Panc1 (cell line): ENCODE results near the gene AMBRA1. TPM values are rescaled to one million over a fixed set of nuclear protein-coding genes. Genes with fewer than 3 reads are reported as not detected.
A peak's percentile ranks its signal among the peaks of the same experiment; 100 is the strongest.

Experiments
- ATAC-seq: fragments of 200-7000 bp; cut with Tn5 transposase; 2 replicates; pipeline ENCODE4 v1.9.1; 2020; ENCODE audit warnings: mild to moderate bottlenecking, moderate library complexity
- BruUV-seq: library from RNA; stranded (reverse); fragments of 400-500 nt; replicated peaks from 2 replicates; lab custom pipeline; 2021; lab: Mats Ljungman, UMichigan
- CTCF ChIA-PET: fragments of 300-600 bp; sonication (Branson Sonifier 250); formaldehyde crosslinking; loops from one replicate; lab custom pipeline; 2022; ENCODE audit warnings: antibody characterized with exemption; lab: Charles Lee
- POLR2A ChIA-PET: fragments of 300-600 bp; sonication (Branson Sonifier 250); formaldehyde crosslinking; loops from one replicate; lab custom pipeline; 2022; ENCODE audit warnings: antibody characterized with exemption; lab: Charles Lee
- DNase-seq: peaks from one replicate; pipeline ENCODE4 v3.0.0-alpha.2; 2010; ENCODE audit warnings: low read depth, low spot score
- H3K27ac ChIP-seq: 2 replicates; pipeline ENCODE4 v1.5.1; 2011; ENCODE audit warnings: mild to moderate bottlenecking, low read length, inconsistent platforms
- H3K27me3 ChIP-seq: fragments of 200-500 bp; sonication (Bioruptor generic); 2 replicates; pipeline ENCODE4 v1.6.0; 2014; ENCODE audit warnings: low read length, inconsistent platforms; ENCODE audit not compliant: control insufficient read depth, insufficient read depth
- H3K36me3 ChIP-seq: fragments of 200-500 bp; sonication (Bioruptor generic); 2 replicates; pipeline ENCODE4 v1.5.1; 2014; ENCODE audit warnings: inconsistent platforms, mild to moderate bottlenecking, low read length, moderate library complexity; ENCODE audit not compliant: control insufficient read depth, insufficient read depth
- H3K4me1 ChIP-seq: 2 replicates; pipeline ENCODE4 v1.5.1; 2011; ENCODE audit warnings: inconsistent platforms, mild to moderate bottlenecking, low read length, moderate library complexity; ENCODE audit not compliant: control insufficient read depth, insufficient read depth
- H3K4me3 ChIP-seq, 2 experiments: 2 replicates each; pipeline ENCODE4 v1.5.1; 2011 to 2012; ENCODE audit warnings: low read depth in 2 of 2, low read length in 2 of 2, mild to moderate bottlenecking in 2 of 2, inconsistent platforms in 1 of 2, moderate library complexity in 1 of 2
- H3K9me3 ChIP-seq: fragments of 200-500 bp; sonication (Bioruptor generic); 2 replicates; pipeline ENCODE4 v1.5.1; 2014; ENCODE audit warnings: low read depth, mild to moderate bottlenecking, inconsistent platforms, low read length, moderate library complexity; ENCODE audit not compliant: control insufficient read depth, insufficient read depth
- POLR2AphosphoS5 ChIP-seq: IDR thresholded peaks from 2 replicates; pipeline ENCODE4 v1.6.1; 2012; ENCODE audit warnings: mild to moderate bottlenecking, low read depth, low read length, moderate library complexity
- SIN3A ChIP-seq: IDR thresholded peaks from 2 replicates; pipeline ENCODE4 v1.6.1; 2012; ENCODE audit warnings: low read depth, mild to moderate bottlenecking, low read length, moderate library complexity, borderline replicate concordance; ENCODE audit not compliant: insufficient read depth
- TCF7L2 ChIP-seq: IDR thresholded peaks from 2 replicates; pipeline ENCODE4 v1.6.1; 2011; ENCODE audit warnings: mild to moderate bottlenecking, low read depth, low read length, inconsistent platforms
- in situ Hi-C: cut with HindIII; loops from 2 replicates; pipeline ENCODE4 v1.10.0; 2016; ENCODE audit warnings: low sequenced_read_pairs, low pct_unique_long_range_greater_than_20kb
- intact Hi-C: fragments of 100-400 bp; cut with micrococcal nuclease; formaldehyde crosslinking; loops from one replicate; pipeline ENCODE4 v1.10.0; 2022; ENCODE audit not compliant: unreplicated experiment
- total RNA-seq: library from RNA; stranded (reverse); gene quantifications from one replicate; pipeline ENCODE4 v1.2.1, GENCODE V29; 2021; ENCODE audit not compliant: unreplicated experiment
- TF ChIP-seq, protein P1 (sequence below): fragments of 450-650 bp; IDR thresholded peaks from 2 replicates; pipeline ENCODE4 v1.5.1; 2017; ENCODE audit warnings: mild to moderate bottlenecking
- TF ChIP-seq, protein P2 (sequence below), 2 experiments: IDR thresholded peaks; 2 replicates each; pipeline ENCODE4 v1.6.1; 2011 to 2012; ENCODE audit warnings: low read depth in 2 of 2, control low read depth in 1 of 2, low read length in 1 of 2, mild to moderate bottlenecking in 1 of 2, moderate library complexity in 1 of 2; ENCODE audit not compliant: insufficient read depth in 1 of 2

AMBRA1 gene
- total RNA-seq, 1 experiment from 2014 or later = 40.0 TPM

DNA sequence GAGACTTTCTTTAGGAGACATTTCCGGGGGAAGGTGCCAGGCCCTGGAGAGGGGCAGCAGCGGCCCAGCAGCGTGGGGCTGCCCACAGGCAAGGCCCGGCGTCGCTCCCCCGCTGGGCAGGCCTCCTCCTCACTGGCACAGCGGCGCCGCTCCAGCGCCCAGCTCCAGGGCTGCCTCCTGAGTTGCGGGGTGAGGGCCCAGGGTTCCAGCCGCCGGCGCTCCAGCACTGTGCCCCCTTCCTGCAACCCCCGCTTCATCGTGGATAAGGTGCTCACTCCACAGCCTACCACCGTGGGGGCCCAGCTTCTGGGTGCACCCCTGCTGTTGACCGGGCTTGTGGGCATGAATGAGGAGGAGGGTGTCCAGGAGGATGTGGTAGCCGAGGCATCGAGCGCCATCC is 227.6 kb downstream of the AMBRA1 start:
- peaks cover 61% of the 10 kb centered on the region for H3K4me1 ChIP-seq
- intact Hi-C loops = no loop called here
- in situ Hi-C loops = no loop called here
- no peak for TF ChIP-seq POLR2AphosphoS5
- TF ChIP-seq, protein P1, sequence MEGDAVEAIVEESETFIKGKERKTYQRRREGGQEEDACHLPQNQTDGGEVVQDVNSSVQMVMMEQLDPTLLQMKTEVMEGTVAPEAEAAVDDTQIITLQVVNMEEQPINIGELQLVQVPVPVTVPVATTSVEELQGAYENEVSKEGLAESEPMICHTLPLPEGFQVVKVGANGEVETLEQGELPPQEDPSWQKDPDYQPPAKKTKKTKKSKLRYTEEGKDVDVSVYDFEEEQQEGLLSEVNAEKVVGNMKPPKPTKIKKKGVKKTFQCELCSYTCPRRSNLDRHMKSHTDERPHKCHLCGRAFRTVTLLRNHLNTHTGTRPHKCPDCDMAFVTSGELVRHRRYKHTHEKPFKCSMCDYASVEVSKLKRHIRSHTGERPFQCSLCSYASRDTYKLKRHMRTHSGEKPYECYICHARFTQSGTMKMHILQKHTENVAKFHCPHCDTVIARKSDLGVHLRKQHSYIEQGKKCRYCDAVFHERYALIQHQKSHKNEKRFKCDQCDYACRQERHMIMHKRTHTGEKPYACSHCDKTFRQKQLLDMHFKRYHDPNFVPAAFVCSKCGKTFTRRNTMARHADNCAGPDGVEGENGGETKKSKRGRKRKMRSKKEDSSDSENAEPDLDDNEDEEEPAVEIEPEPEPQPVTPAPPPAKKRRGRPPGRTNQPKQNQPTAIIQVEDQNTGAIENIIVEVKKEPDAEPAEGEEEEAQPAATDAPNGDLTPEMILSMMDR = no peak
- TF ChIP-seq, protein P2, sequence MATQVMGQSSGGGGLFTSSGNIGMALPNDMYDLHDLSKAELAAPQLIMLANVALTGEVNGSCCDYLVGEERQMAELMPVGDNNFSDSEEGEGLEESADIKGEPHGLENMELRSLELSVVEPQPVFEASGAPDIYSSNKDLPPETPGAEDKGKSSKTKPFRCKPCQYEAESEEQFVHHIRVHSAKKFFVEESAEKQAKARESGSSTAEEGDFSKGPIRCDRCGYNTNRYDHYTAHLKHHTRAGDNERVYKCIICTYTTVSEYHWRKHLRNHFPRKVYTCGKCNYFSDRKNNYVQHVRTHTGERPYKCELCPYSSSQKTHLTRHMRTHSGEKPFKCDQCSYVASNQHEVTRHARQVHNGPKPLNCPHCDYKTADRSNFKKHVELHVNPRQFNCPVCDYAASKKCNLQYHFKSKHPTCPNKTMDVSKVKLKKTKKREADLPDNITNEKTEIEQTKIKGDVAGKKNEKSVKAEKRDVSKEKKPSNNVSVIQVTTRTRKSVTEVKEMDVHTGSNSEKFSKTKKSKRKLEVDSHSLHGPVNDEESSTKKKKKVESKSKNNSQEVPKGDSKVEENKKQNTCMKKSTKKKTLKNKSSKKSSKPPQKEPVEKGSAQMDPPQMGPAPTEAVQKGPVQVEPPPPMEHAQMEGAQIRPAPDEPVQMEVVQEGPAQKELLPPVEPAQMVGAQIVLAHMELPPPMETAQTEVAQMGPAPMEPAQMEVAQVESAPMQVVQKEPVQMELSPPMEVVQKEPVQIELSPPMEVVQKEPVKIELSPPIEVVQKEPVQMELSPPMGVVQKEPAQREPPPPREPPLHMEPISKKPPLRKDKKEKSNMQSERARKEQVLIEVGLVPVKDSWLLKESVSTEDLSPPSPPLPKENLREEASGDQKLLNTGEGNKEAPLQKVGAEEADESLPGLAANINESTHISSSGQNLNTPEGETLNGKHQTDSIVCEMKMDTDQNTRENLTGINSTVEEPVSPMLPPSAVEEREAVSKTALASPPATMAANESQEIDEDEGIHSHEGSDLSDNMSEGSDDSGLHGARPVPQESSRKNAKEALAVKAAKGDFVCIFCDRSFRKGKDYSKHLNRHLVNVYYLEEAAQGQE (IDR thresholded peaks at IDR 0.05; ENCODE audit: insufficient read depth in 1 of 2, low read depth in 2 of 2, low read length in 1 of 2) = no peak
- TF ChIP-seq SIN3A = no peak
- no peak for TF ChIP-seq TCF7L2
- peak overlapping the region; percentile 59 for H3K27ac ChIP-seq
- H3K4me3 ChIP-seq = no peak overlapping the region
- H3K27me3 ChIP-seq = no peaks in the 10 kb centered on the region
- CTCF ChIA-PET = interaction anchor here (1.1 to 1.3 kb wide), 2 partner anchors 14 to 24 kb away, joined by 5 to 6 read pairs; no protein-coding TSS in a partner anchor
- H3K9me3 ChIP-seq = no peaks in the 10 kb centered on the region
- DNase-seq (no peak), ATAC-seq (no peak)
- peaks cover 4% of the 10 kb centered on the region; the same call in 1 of the 2 replicates for H3K36me3 ChIP-seq
- POLR2A ChIA-PET = interaction anchor here (0.5 kb wide), 1 partner anchor 16 kb away, joined by 4 read pairs; no protein-coding TSS in a partner anchor
- no TSS peak for BruUV-seq

DNA sequence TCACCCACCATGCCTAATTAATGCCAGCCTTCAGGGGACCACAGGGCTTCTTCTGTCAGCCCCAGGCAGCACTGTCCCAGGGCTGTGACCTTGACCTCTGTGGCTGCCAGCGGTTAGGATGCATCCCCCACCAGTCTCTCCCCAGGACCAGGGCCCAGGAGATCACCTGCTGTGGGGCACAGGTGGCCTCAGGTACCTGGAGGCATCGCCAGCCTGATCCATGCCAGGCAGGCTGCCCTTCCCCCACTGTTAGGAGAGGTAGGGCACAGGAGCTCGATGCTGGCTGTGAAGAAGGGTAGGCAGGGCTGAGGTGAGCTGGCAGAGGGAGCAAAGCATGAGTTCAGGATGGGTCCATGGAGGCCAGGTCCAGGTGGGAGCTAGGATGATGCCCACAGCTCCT is 229.0 kb downstream of the AMBRA1 start:
- no peak overlapping the region for H3K4me3 ChIP-seq
- ATAC-seq = no peak
- H3K9me3 ChIP-seq = no peaks in the 10 kb centered on the region
- H3K4me1 ChIP-seq = peaks cover 68% of the 10 kb centered on the region
- H3K27me3 ChIP-seq = no peaks in the 10 kb centered on the region
- peaks cover 4% of the 10 kb centered on the region; the same call in 1 of the 2 replicates for H3K36me3 ChIP-seq
- no TSS peak for BruUV-seq
- in situ Hi-C loops = no loop called here
- CTCF ChIA-PET = interaction anchor here (1.3 kb wide), 1 partner anchor 26 kb away, joined by 5 read pairs; no protein-coding TSS in a partner anchor
- TF ChIP-seq, protein P2 (IDR thresholded peaks at IDR 0.05; ENCODE audit: insufficient read depth in 1 of 2, low read depth in 2 of 2, low read length in 1 of 2) = no peak
- TF ChIP-seq TCF7L2 (no peak), POLR2AphosphoS5 (no peak), SIN3A (no peak)
- TF ChIP-seq, protein P1 = no peak
- POLR2A ChIA-PET = no interaction called here
- intact Hi-C loops = no loop called here
- no peak for DNase-seq
- peak overlapping the region; percentile 95 for H3K27ac ChIP-seq
